Activated CD4-positive, alpha-beta T cell treated with anti-CD3 and anti-CD28 coated beads for 48 hours (primary cell): ENCODE measurements around the gene KIF5A.
A peak's percentile ranks its signal among the peaks of the same experiment; 100 is the strongest.

Experiments
- DNase-seq: peaks from one replicate; pipeline ENCODE4 v3.0.0-alpha.2; 2020

KIF5A gene

GRCh38 chr12:57535764-57536596, 13.9 kb upstream of the KIF5A start:
- no peak for DNase-seq

- no peak for DNase-seq
Measured at GRCh38 chr12:57536597-57536942, 13.3 kb upstream of the KIF5A start.

- no peak for DNase-seq
Measured at GRCh38 chr12:57539134-57539768, 10.6 kb upstream of the KIF5A start.

- DNase-seq = no peak
Measured at GRCh38 chr12:57541001-57541400, 8.8 kb upstream of the KIF5A start.

GRCh38 chr12:57541717-57542116, 8.1 kb upstream of the KIF5A start:
- no peak for DNase-seq

GRCh38 chr12:57543581-57543980, 6.3 kb upstream of the KIF5A start:
- no peak for DNase-seq

- peak; percentile 40 for DNase-seq
Measured at GRCh38 chr12:57545809-57546437, 3.9 kb upstream of the KIF5A start.

- peak; percentile 97 for DNase-seq
Measured at GRCh38 chr12:57546438-57547287, 3.2 kb upstream of the KIF5A start, which contains the start of gene DCTN2. DCTN2 (minus strand) TSS chr12:57547192; CDS start chr12:57547063, 129 bp downstream.

GRCh38 chr12:57547288-57548012, 2.4 kb upstream of the KIF5A start:
- no peak for DNase-seq

- no peak for DNase-seq
Measured at GRCh38 chr12:57548013-57548315, 1.9 kb upstream of the KIF5A start.

GRCh38 chr12:57548488-57548887, 1.4 kb upstream of the KIF5A start:
- no peak for DNase-seq

- DNase-seq = no peak
Measured at GRCh38 chr12:57549203-57549908, 488 bp upstream of the KIF5A start.

- no peak for DNase-seq
Measured at GRCh38 chr12:57550641-57551549, 1.1 kb downstream of the KIF5A start.

GRCh38 chr12:57551637-57552305, 1.9 kb downstream of the KIF5A start:
- DNase-seq = no peak

GRCh38 chr12:57552306-57552651, 2.4 kb downstream of the KIF5A start:
- no peak for DNase-seq

- DNase-seq = no peak
Measured at GRCh38 chr12:57552835-57553313, 3.0 kb downstream of the KIF5A start.

GRCh38 chr12:57553343-57554202, 3.7 kb downstream of the KIF5A start:
- no peak for DNase-seq

- DNase-seq = no peak
Measured at GRCh38 chr12:57554453-57554852, 4.6 kb downstream of the KIF5A start.

GRCh38 chr12:57554897-57555296, 5.1 kb downstream of the KIF5A start:
- no peak for DNase-seq
